Mesendoderm (in vitro differentiated cells): Measurements from ENCODE around the gene DCC.

Experiments used
- DNase-seq: peaks from one replicate; pipeline ENCODE4 v3.0.0; 2013
- H2AK5ac ChIP-seq: 2 replicates; pipeline ENCODE4 v1.6.1; 2013; ENCODE audit warnings: low read length, inconsistent platforms
- H2BK120ac ChIP-seq: 2 replicates; pipeline ENCODE4 v1.6.1; 2013; ENCODE audit warnings: low read depth, mild to moderate bottlenecking, low read length, moderate library complexity, mixed read lengths
- H2BK15ac ChIP-seq: replicated peaks from 2 replicates; pipeline ENCODE4 v1.6.1; 2013; ENCODE audit warnings: low read depth, mild to moderate bottlenecking, moderate library complexity
- H2BK5ac ChIP-seq: 2 replicates; pipeline ENCODE4 v1.6.1; 2013; ENCODE audit warnings: low read length, inconsistent platforms
- H3K18ac ChIP-seq: 2 replicates; pipeline ENCODE4 v1.6.1; 2013; ENCODE audit warnings: mild to moderate bottlenecking, low read length, mixed read lengths
- H3K23ac ChIP-seq: one replicate; pipeline ENCODE4 v1.6.1; 2013; ENCODE audit warnings: low read length
- H3K27ac ChIP-seq: 2 replicates; pipeline ENCODE4 v1.5.1; 2013; ENCODE audit warnings: low read depth, mild to moderate bottlenecking, inconsistent platforms, low read length, moderate library complexity
- H3K27me3 ChIP-seq: 2 replicates; pipeline ENCODE4 v1.6.1; 2013; ENCODE audit warnings: low read length, control low read depth, mild to moderate bottlenecking, inconsistent platforms; ENCODE audit not compliant: insufficient read depth, poor library complexity
- H3K36me3 ChIP-seq: 2 replicates; pipeline ENCODE4 v1.6.1; 2013; ENCODE audit warnings: low read length, inconsistent platforms; ENCODE audit not compliant: control insufficient read depth, insufficient read depth
- H3K4ac ChIP-seq: one replicate; pipeline ENCODE4 v1.6.1; 2013; ENCODE audit warnings: low read depth, mild to moderate bottlenecking, low read length, moderate library complexity
- H3K4me1 ChIP-seq: 2 replicates; pipeline ENCODE4 v1.6.1; 2013; ENCODE audit warnings: low read depth, low read length, inconsistent platforms; ENCODE audit not compliant: control insufficient read depth
- H3K4me2 ChIP-seq: 2 replicates; pipeline ENCODE4 v1.6.1; 2013; ENCODE audit warnings: low read length
- H3K4me3 ChIP-seq: 2 replicates; pipeline ENCODE4 v1.5.1; 2013; ENCODE audit warnings: mild to moderate bottlenecking, low read length
- H3K56ac ChIP-seq: one replicate; pipeline ENCODE4 v1.6.1; 2013; ENCODE audit warnings: low read length
- H3K79me1 ChIP-seq: 2 replicates; pipeline ENCODE4 v1.6.1; 2013; ENCODE audit warnings: low read length, inconsistent platforms
- H3K79me2 ChIP-seq: 2 replicates; pipeline ENCODE4 v1.6.1; 2013; ENCODE audit warnings: mild to moderate bottlenecking, low read length; ENCODE audit not compliant: control insufficient read depth, insufficient read depth
- H3K9ac ChIP-seq: 2 replicates; pipeline ENCODE4 v1.6.1; 2013; ENCODE audit warnings: low read length, inconsistent platforms
- H4K5ac ChIP-seq: one replicate; pipeline ENCODE4 v1.6.1; 2013; ENCODE audit warnings: low read length
- H4K8ac ChIP-seq: one replicate; pipeline ENCODE4 v1.6.1; 2013; ENCODE audit warnings: low read depth, mild to moderate bottlenecking, control low read depth, low read length, moderate library complexity
- WGBS: extraction: QIAGEN DNeasy Blood & Tissue Kit; methylation state at CpG from one replicate; pipeline ENCODE4 v1.1.7; 2013; ENCODE audit warnings: low lambda C conversion rate, missing lambda C conversion rate; ENCODE audit not compliant: insufficient coverage; ENCODE audit errors: extremely low coverage; 5-methylcytosine and 5-hydroxymethylcytosine counted together

The DCC gene

DNA sequence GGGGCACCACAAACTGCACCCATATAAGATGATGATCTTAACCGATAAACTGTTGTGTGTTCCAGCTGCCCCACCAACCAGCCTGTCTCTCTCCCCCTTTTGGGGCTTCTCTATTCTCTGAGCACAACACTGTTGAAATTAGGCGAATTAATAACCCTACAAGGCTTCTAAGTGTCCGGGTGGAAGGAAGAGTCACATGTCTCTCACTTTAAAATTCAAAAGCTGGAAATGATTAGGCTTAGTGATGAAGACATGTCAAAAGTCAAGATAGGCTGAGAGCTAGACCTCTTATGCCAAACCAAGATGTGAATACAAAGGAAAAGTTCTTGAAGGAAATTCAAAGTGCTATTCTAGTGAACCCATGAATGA lies 1102.4 kb downstream of the DCC start:
- no peaks in the 10 kb centered on the region for H3K4me1 ChIP-seq
- H2BK120ac ChIP-seq, result no peak overlapping the region
- no peak overlapping the region for H2AK5ac ChIP-seq
- no peak overlapping the region for H3K9ac ChIP-seq
- H3K27ac ChIP-seq, result no peak overlapping the region
- no peak overlapping the region for H3K23ac ChIP-seq
- no peak overlapping the region for H2BK5ac ChIP-seq
- H4K8ac ChIP-seq, result no peak overlapping the region
- H3K36me3 ChIP-seq, result no peaks in the 10 kb centered on the region
- no peaks in the 10 kb centered on the region for H3K27me3 ChIP-seq
- no peaks in the 10 kb centered on the region for H3K79me2 ChIP-seq
- H3K56ac ChIP-seq, result no peak overlapping the region
- no peak for DNase-seq
- WGBS, result no CpG with 5 or more reads among the region's 3 CpGs
- H3K18ac ChIP-seq, result no peak overlapping the region
- H2BK15ac ChIP-seq, result no peak overlapping the region
- H3K4me2 ChIP-seq, result no peak overlapping the region
- no peak overlapping the region for H4K5ac ChIP-seq
- H3K79me1 ChIP-seq, result no peaks in the 10 kb centered on the region
- H3K4me3 ChIP-seq, result no peak overlapping the region
- no peak overlapping the region for H3K4ac ChIP-seq

DNA sequence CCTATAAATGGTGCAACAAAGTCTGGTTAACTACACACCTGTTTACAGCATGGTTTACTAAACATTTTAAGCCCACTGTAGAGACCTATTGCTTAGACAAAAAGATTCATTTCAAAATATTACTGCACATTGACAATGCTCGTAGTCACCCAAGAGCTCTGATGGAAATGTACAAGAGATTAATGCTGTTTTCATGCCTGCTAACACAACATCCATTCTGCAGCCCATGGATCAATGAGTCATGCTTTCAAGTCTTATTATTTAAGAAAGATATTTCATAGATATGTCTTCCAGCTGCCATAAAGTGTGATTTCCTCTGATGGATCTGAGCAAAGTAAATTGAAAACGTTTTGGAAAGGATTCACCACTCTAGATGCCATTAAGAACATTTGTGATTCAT lies 1103.3 kb downstream of the DCC start:
- Histone ChIP-seq H3K4me2 (no peak overlapping the region), H2BK120ac (no peak overlapping the region), H4K5ac (no peak overlapping the region), H3K4me1 (no peaks in the 10 kb centered on the region), H3K56ac (no peak overlapping the region), H3K27ac (no peak overlapping the region), H2BK5ac (no peak overlapping the region), H3K36me3 (no peaks in the 10 kb centered on the region), H2AK5ac (no peak overlapping the region), H3K4me3 (no peak overlapping the region), H3K4ac (no peak overlapping the region), H3K79me1 (no peaks in the 10 kb centered on the region), H3K27me3 (no peaks in the 10 kb centered on the region), H2BK15ac (no peak overlapping the region), H3K79me2 (no peaks in the 10 kb centered on the region), H3K9ac (no peak overlapping the region), H3K23ac (no peak overlapping the region), H4K8ac (no peak overlapping the region), H3K18ac (no peak overlapping the region)
- no CpG with 5 or more reads among the region's 2 CpGs for WGBS
- no peak for DNase-seq

DNA sequence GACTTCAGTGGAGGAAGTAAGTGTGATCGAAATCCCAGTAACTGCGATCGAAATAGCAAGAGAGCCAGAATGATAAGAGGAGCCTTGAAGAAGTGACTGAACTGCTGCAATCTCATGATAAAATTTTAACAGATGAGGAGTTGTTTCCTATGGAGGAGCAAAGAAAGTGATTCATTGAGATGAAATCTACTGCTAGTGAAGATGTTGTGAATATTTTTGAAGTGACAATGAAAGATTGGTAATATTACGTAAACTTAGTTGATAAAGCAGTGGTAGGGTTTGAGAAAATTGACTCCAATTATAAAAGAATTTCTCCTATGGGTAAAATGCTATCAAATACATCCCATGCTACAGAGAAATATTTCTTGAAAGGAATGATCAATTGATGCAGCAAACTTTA lies 1103.8 kb downstream of the DCC start:
- H3K36me3 ChIP-seq, result no peaks in the 10 kb centered on the region
- no peak overlapping the region for H4K8ac ChIP-seq
- WGBS, result no CpG with 5 or more reads among the region's 4 CpGs
- H3K27me3 ChIP-seq, result no peaks in the 10 kb centered on the region
- DNase-seq, result no peak
- H2BK15ac ChIP-seq, result no peak overlapping the region
- no peak overlapping the region for H3K56ac ChIP-seq
- H2BK5ac ChIP-seq, result no peak overlapping the region
- H3K18ac ChIP-seq, result no peak overlapping the region
- no peak overlapping the region for H2AK5ac ChIP-seq
- no peak overlapping the region for H3K4me3 ChIP-seq
- no peaks in the 10 kb centered on the region for H3K79me2 ChIP-seq
- H3K23ac ChIP-seq, result no peak overlapping the region
- H3K27ac ChIP-seq, result no peak overlapping the region
- H3K9ac ChIP-seq, result no peak overlapping the region
- no peak overlapping the region for H2BK120ac ChIP-seq
- H4K5ac ChIP-seq, result no peak overlapping the region
- H3K4ac ChIP-seq, result no peak overlapping the region
- H3K4me2 ChIP-seq, result no peak overlapping the region
- no peaks in the 10 kb centered on the region for H3K79me1 ChIP-seq
- H3K4me1 ChIP-seq, result no peaks in the 10 kb centered on the region

DNA sequence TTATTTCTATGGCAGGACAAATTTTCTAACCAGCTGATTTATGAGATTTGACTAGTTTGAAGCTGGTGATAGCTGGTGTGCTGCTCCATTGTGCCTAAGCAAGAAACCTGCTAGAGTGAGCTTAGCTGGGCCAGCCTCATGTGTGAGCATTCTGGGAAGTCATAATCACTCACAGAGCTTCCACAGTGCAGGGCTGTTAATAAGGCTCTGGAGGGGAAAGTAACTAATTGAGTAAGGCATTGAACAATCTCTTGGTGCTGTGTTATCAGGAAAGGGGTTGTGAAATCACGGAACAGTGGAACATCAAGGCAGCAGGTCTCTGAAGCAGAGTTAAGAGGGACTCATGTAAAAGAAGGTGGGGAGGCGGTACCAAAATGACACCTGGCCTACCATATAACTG lies 1111.9 kb downstream of the DCC start:
- H3K4me3 ChIP-seq, result no peak overlapping the region
- no peak for DNase-seq
- H3K27ac ChIP-seq, result no peak overlapping the region
- H4K5ac ChIP-seq, result no peak overlapping the region
- H2BK120ac ChIP-seq, result no peak overlapping the region
- no peaks in the 10 kb centered on the region for H3K79me1 ChIP-seq
- no peak overlapping the region for H4K8ac ChIP-seq
- no peak overlapping the region for H3K4ac ChIP-seq
- no peaks in the 10 kb centered on the region for H3K79me2 ChIP-seq
- H2BK5ac ChIP-seq, result no peak overlapping the region
- H3K23ac ChIP-seq, result no peak overlapping the region
- H3K4me2 ChIP-seq, result no peak overlapping the region
- H3K9ac ChIP-seq, result no peak overlapping the region
- H3K56ac ChIP-seq, result no peak overlapping the region
- H2AK5ac ChIP-seq, result no peak overlapping the region
- no CpG with 5 or more reads among the region's 2 CpGs for WGBS
- H3K27me3 ChIP-seq, result no peaks in the 10 kb centered on the region
- H2BK15ac ChIP-seq, result no peak overlapping the region
- no peaks in the 10 kb centered on the region for H3K36me3 ChIP-seq
- H3K18ac ChIP-seq, result no peak overlapping the region
- no peaks in the 10 kb centered on the region for H3K4me1 ChIP-seq

- Histone ChIP-seq H4K5ac (no peak overlapping the region), H3K18ac (no peak overlapping the region), H2BK5ac (no peak overlapping the region), H3K4me3 (no peak overlapping the region), H3K79me2 (no peaks in the 10 kb centered on the region), H3K27ac (no peak overlapping the region), H3K23ac (no peak overlapping the region), H2BK15ac (no peak overlapping the region), H3K79me1 (no peaks in the 10 kb centered on the region), H3K4ac (no peak overlapping the region), H3K4me1 (no peaks in the 10 kb centered on the region), H3K9ac (no peak overlapping the region), H2AK5ac (no peak overlapping the region), H3K36me3 (no peaks in the 10 kb centered on the region), H3K27me3 (no peaks in the 10 kb centered on the region), H3K56ac (no peak overlapping the region), H4K8ac (no peak overlapping the region), H2BK120ac (no peak overlapping the region), H3K4me2 (no peak overlapping the region)
- WGBS, result no CpG with 5 or more reads among the region's 1 CpG
- DNase-seq, result no peak
These were observed 1117.1 kb downstream of the DCC start for GRCh38 chr18:53457068-53457467.

GRCh38 chr18:53458268-53458667 lies 1118.3 kb downstream of the DCC start:
- Histone ChIP-seq H2BK120ac (no peak overlapping the region), H2BK5ac (no peak overlapping the region), H3K27ac (no peak overlapping the region), H2AK5ac (no peak overlapping the region), H2BK15ac (no peak overlapping the region), H3K23ac (no peak overlapping the region), H3K4ac (no peak overlapping the region), H3K4me2 (no peak overlapping the region), H3K79me2 (no peaks in the 10 kb centered on the region), H3K79me1 (no peaks in the 10 kb centered on the region), H3K36me3 (no peaks in the 10 kb centered on the region), H3K4me3 (no peak overlapping the region), H3K18ac (no peak overlapping the region), H3K27me3 (no peaks in the 10 kb centered on the region), H4K8ac (no peak overlapping the region), H4K5ac (no peak overlapping the region), H3K56ac (no peak overlapping the region), H3K9ac (no peak overlapping the region), H3K4me1 (no peaks in the 10 kb centered on the region)
- DNase-seq, result no peak
